Astrocyte (in vitro differentiated cells and primary cell): ENCODE results near the gene ROGDI. TPM values are rescaled to one million over a fixed set of nuclear protein-coding genes. Genes with fewer than 3 reads are reported as not detected.

Experiments used
- DNase-seq: peaks from one replicate; pipeline ENCODE4 v3.0.0-alpha.2; 2010; ENCODE audit warnings: low read depth
- FAIRE-seq: peaks from 2 replicates; lab custom pipeline; 2011; peaks lifted over from hg19 to GRCh38; lab: Jason Lieb, UNC
- H2AFZ ChIP-seq: 2 replicates; pipeline ENCODE4 v1.6.0; 2012; ENCODE audit warnings: low read depth, low read length, inconsistent platforms
- H3K27ac ChIP-seq: 2 replicates; pipeline ENCODE4 v1.5.1; 2011; ENCODE audit warnings: low read depth, low read length, inconsistent platforms
- H3K27me3 ChIP-seq: 2 replicates; pipeline ENCODE4 v1.6.0; 2011; ENCODE audit warnings: low read length, inconsistent platforms; ENCODE audit not compliant: insufficient read depth
- H3K36me3 ChIP-seq: 2 replicates; pipeline ENCODE4 v1.5.1; 2011; ENCODE audit warnings: low read length, inconsistent platforms; ENCODE audit not compliant: insufficient read depth
- H3K4me1 ChIP-seq: 2 replicates; pipeline ENCODE4 v1.5.1; 2011; ENCODE audit warnings: low read length, inconsistent platforms; ENCODE audit not compliant: insufficient read depth
- H3K4me2 ChIP-seq: 2 replicates; pipeline ENCODE4 v1.6.0; 2012; ENCODE audit warnings: low read length, inconsistent platforms
- H3K4me3 ChIP-seq: 2 replicates; pipeline ENCODE4 v1.5.1; 2011; ENCODE audit warnings: low read depth, mild to moderate bottlenecking, low read length, inconsistent platforms; ENCODE audit not compliant: insufficient read depth
- H3K79me2 ChIP-seq: 2 replicates; pipeline ENCODE4 v1.6.0; 2012; ENCODE audit warnings: mild to moderate bottlenecking, low read length, inconsistent platforms; ENCODE audit not compliant: insufficient read depth
- H3K9ac ChIP-seq: 2 replicates; pipeline ENCODE4 v1.6.0; 2012; ENCODE audit warnings: mild to moderate bottlenecking, low read length, inconsistent platforms
- H3K9me3 ChIP-seq: 2 replicates; pipeline ENCODE4 v1.5.1; 2012; ENCODE audit warnings: low read depth, mild to moderate bottlenecking, low read length, inconsistent platforms; ENCODE audit not compliant: insufficient read depth
- H4K20me1 ChIP-seq: 2 replicates; pipeline ENCODE4 v1.6.0; 2012; ENCODE audit warnings: low read length, inconsistent platforms; ENCODE audit not compliant: insufficient read depth
- H3K27ac Mint-ChIP-seq: one replicate; pipeline ENCODE4 v1.8.0; 2021; ENCODE audit warnings: mild to moderate bottlenecking, mixed read lengths; ENCODE audit not compliant: unreplicated experiment
- H3K27me3 Mint-ChIP-seq: one replicate; pipeline ENCODE4 v1.8.0; 2021; ENCODE audit warnings: low read depth, mixed read lengths; ENCODE audit not compliant: unreplicated experiment
- H3K36me3 Mint-ChIP-seq: one replicate; pipeline ENCODE4 v1.8.0; 2021; ENCODE audit warnings: low read depth, mixed read lengths; ENCODE audit not compliant: unreplicated experiment
- H3K4me1 Mint-ChIP-seq: one replicate; pipeline ENCODE4 v1.8.0; 2021; ENCODE audit warnings: low read depth, mixed read lengths; ENCODE audit not compliant: unreplicated experiment
- H3K4me3 Mint-ChIP-seq: one replicate; pipeline ENCODE4 v1.8.0; 2021; ENCODE audit warnings: mild to moderate bottlenecking, moderate library complexity, mixed read lengths; ENCODE audit not compliant: unreplicated experiment
- H3K9me3 Mint-ChIP-seq: one replicate; pipeline ENCODE4 v1.8.0; 2021; ENCODE audit warnings: mild to moderate bottlenecking, mixed read lengths; ENCODE audit not compliant: unreplicated experiment
- CTCF ChIP-seq: IDR thresholded peaks from 2 replicates; pipeline ENCODE4 v1.5.1; 2011; ENCODE audit warnings: low read depth, mild to moderate bottlenecking, inconsistent platforms, low read length, moderate library complexity; ENCODE audit not compliant: insufficient read depth
- EZH2 ChIP-seq: IDR thresholded peaks from 2 replicates; pipeline ENCODE4 v1.6.1; 2012; ENCODE audit warnings: mild to moderate bottlenecking, low read length, inconsistent platforms; ENCODE audit not compliant: insufficient read depth
- total RNA-seq: library from RNA; stranded (reverse); gene quantifications from 2 replicates; pipeline ENCODE4 v1.2.1, GENCODE V29; 2021

Gene ROGDI
- total RNA-seq, 1 donor from 2014 or later = 33.6 TPM

GRCh38 chr16:4768549-4769305 is 33.7 kb downstream of the ROGDI start:
- peak; percentile 82 for DNase-seq
- peak overlapping the region; percentile 89 for H3K4me2 ChIP-seq
- no peaks in the 10 kb centered on the region for H3K27me3 ChIP-seq
- Mint-ChIP-seq H3K36me3 (peaks cover 4% of the 10 kb centered on the region), H3K4me1 (peaks cover 13% of the 10 kb centered on the region), H3K27ac (peak overlapping the region; percentile 86), H3K4me3 (peak overlapping the region; percentile 85), H3K27me3 (no peaks in the 10 kb centered on the region), H3K9me3 (peaks cover 2% of the 10 kb centered on the region)
- peak overlapping the region; percentile 74 for H3K9ac ChIP-seq
- peaks cover 7% of the 10 kb centered on the region for H3K4me1 ChIP-seq
- peaks cover 30% of the 10 kb centered on the region for H3K79me2 ChIP-seq
- H3K4me3 ChIP-seq = peak overlapping the region; percentile 71
- H3K36me3 ChIP-seq = no peaks in the 10 kb centered on the region
- H3K9me3 ChIP-seq = no peaks in the 10 kb centered on the region
- H2AFZ ChIP-seq = peak overlapping the region; percentile 94
- no peak for FAIRE-seq
- TF ChIP-seq CTCF (no peak), EZH2 (no peak)
- H3K27ac ChIP-seq = peak overlapping the region; percentile 52
- peaks cover 6% of the 10 kb centered on the region for H4K20me1 ChIP-seq

GRCh38 chr16:4767872-4768548 is 34.4 kb downstream of the ROGDI start:
- Mint-ChIP-seq H3K9me3 (peaks cover 2% of the 10 kb centered on the region), H3K4me1 (peaks cover 13% of the 10 kb centered on the region), H3K27me3 (no peaks in the 10 kb centered on the region), H3K36me3 (peaks cover 8% of the 10 kb centered on the region), H3K4me3 (peak overlapping the region; percentile 85), H3K27ac (peak overlapping the region; percentile 86)
- peaks cover 7% of the 10 kb centered on the region for H3K4me1 ChIP-seq
- H4K20me1 ChIP-seq = peaks cover 11% of the 10 kb centered on the region
- H3K4me2 ChIP-seq = peak overlapping the region; percentile 89
- H3K36me3 ChIP-seq = no peaks in the 10 kb centered on the region
- no peaks in the 10 kb centered on the region for H3K27me3 ChIP-seq
- peak overlapping the region; percentile 86 for H2AFZ ChIP-seq
- peak overlapping the region; percentile 74 for H3K9ac ChIP-seq
- H3K9me3 ChIP-seq = no peaks in the 10 kb centered on the region
- TF ChIP-seq CTCF (no peak), EZH2 (no peak)
- H3K27ac ChIP-seq = peak overlapping the region; percentile 52
- H3K4me3 ChIP-seq = peak overlapping the region; percentile 71
- peaks cover 36% of the 10 kb centered on the region for H3K79me2 ChIP-seq
- no peak for FAIRE-seq
- DNase-seq = no peak
